Measurements from ENCODE around the gene NUSAP1. TPM values are rescaled to one million over a fixed set of nuclear protein-coding genes. Genes with fewer than 3 reads are reported as not detected.
"Not testable (repeated sequence)": the region's sequence is repeated elsewhere in the genome, so short reads cannot be mapped to it uniquely, and the experiment has no call there.

NUSAP1 gene, protein sequence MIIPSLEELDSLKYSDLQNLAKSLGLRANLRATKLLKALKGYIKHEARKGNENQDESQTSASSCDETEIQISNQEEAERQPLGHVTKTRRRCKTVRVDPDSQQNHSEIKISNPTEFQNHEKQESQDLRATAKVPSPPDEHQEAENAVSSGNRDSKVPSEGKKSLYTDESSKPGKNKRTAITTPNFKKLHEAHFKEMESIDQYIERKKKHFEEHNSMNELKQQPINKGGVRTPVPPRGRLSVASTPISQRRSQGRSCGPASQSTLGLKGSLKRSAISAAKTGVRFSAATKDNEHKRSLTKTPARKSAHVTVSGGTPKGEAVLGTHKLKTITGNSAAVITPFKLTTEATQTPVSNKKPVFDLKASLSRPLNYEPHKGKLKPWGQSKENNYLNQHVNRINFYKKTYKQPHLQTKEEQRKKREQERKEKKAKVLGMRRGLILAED
- total RNA-seq (ENCODE audit: unreplicated experiment) = 16.9 TPM
- long read RNA-seq, partial matches to known transcripts = 0 of 6 reads
- long read RNA-seq, other reads (novel, unspliced or antisense) = 2 of 6 reads

DNA sequence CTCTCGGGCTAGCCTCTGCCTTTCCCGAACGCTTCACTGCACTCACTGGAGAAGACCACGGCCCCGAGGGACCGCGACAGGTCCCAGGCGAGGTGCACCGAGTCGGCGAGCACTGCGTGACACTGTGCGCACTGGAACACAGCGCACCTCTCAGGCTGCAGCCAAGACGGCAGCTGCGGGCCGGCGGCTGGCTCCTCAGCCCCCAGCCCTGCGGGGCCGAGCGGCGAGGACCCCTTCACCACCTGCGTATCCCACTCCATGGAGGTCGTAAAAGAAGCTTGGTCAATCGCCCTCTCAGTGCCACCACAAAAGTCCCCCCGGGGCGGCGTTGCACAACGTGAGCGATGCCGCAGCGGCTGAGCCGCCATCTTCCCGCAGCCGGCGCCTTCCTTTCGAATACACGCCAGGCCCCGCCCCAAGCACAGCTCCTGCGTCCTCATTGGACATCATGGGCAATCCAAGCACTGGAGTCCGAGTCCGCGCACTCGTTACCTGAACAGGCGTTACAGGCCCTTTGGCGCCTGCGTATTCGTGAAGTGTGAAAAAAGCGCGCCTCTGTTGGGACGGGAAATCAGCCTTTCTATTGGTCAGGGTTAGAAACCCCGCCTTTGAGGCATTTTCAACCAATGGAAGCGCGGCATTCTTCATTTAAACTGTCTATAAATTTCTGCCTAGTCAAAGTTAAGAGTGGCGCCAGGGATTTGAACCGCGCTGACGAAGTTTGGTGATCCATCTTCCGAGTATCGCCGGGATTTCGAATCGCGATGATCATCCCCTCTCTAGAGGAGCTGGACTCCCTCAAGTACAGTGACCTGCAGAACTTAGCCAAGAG lies at the start of gene NUSAP1, which contains the start of gene OIP5:
TSS of gene NUSAP1 (plus strand) at position 688 of the 832 bp plus-strand sequence. CDS start at position 765, 77 bp downstream.
TSS of gene OIP5 (minus strand) at position 398 of the 832 bp plus-strand sequence. CDS start at position 368, 30 bp downstream.
- TF ChIP-seq, protein P1, sequence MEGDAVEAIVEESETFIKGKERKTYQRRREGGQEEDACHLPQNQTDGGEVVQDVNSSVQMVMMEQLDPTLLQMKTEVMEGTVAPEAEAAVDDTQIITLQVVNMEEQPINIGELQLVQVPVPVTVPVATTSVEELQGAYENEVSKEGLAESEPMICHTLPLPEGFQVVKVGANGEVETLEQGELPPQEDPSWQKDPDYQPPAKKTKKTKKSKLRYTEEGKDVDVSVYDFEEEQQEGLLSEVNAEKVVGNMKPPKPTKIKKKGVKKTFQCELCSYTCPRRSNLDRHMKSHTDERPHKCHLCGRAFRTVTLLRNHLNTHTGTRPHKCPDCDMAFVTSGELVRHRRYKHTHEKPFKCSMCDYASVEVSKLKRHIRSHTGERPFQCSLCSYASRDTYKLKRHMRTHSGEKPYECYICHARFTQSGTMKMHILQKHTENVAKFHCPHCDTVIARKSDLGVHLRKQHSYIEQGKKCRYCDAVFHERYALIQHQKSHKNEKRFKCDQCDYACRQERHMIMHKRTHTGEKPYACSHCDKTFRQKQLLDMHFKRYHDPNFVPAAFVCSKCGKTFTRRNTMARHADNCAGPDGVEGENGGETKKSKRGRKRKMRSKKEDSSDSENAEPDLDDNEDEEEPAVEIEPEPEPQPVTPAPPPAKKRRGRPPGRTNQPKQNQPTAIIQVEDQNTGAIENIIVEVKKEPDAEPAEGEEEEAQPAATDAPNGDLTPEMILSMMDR (IDR thresholded peaks at IDR 0.05; ENCODE audit: unreplicated experiment) = peak; percentile 65
- Mint-ChIP-seq H3K4me1 (ENCODE audit: unreplicated experiment) (peaks cover 2% of the 10 kb centered on the region), H3K9me3 (ENCODE audit: unreplicated experiment) (no peaks in the 10 kb centered on the region), H3K36me3 (ENCODE audit: low read depth, unreplicated experiment) (no peaks in the 10 kb centered on the region), H3K27ac (ENCODE audit: unreplicated experiment) (peak within 1 kb of the TSS; percentile 78), H3K27me3 (ENCODE audit: unreplicated experiment) (peaks cover 4% of the 10 kb centered on the region), H3K4me3 (ENCODE audit: unreplicated experiment) (peak within 1 kb of the TSS; percentile 100)
- DNase-seq (ENCODE audit: low spot score) = peak; percentile 93

DNA sequence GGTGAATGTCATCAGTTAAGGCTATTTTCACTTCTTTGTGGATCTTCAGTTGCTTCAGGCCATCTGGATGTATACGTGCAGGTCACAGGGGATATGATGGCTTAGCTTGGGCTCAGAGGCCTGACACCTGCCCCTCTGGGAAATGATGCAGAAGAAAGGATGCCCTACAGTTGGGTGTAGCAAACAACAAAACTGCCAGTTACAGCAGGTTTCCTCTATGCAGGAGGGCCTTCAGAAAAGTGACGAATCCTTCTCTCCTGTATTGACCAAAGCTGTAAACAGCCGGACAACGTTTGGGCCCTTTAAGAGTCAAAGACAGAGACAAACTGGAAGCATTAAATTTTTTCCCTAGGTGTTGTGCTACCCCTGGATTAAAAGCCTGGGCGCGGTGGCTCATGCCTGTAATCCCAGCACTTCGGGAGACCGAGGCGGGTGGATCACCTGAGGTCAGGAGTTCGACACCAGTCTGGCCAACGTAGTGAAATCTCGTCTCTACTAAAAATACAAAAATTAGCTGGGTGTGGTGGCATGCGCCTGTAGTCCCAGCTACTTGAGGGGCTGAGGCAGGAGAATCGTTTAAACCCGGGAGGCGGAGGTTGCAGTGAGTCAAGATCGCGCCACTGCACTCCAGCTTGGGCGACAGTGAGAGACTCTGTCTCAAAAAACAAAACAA lies 49.6 kb upstream of the NUSAP1 start:
- H3K27me3 Mint-ChIP-seq (ENCODE audit: unreplicated experiment); H3K9me3 Mint-ChIP-seq (ENCODE audit: unreplicated experiment); DNase-seq (ENCODE audit: low spot score): not testable (repeated sequence)
- Mint-ChIP-seq H3K36me3 (ENCODE audit: low read depth, unreplicated experiment) (peaks cover 40% of the 10 kb centered on the region), H3K27ac (ENCODE audit: unreplicated experiment) (peak overlapping the region; percentile 95), H3K4me1 (ENCODE audit: unreplicated experiment) (peaks cover 26% of the 10 kb centered on the region), H3K4me3 (ENCODE audit: unreplicated experiment) (peak overlapping the region; percentile 100)

DNA sequence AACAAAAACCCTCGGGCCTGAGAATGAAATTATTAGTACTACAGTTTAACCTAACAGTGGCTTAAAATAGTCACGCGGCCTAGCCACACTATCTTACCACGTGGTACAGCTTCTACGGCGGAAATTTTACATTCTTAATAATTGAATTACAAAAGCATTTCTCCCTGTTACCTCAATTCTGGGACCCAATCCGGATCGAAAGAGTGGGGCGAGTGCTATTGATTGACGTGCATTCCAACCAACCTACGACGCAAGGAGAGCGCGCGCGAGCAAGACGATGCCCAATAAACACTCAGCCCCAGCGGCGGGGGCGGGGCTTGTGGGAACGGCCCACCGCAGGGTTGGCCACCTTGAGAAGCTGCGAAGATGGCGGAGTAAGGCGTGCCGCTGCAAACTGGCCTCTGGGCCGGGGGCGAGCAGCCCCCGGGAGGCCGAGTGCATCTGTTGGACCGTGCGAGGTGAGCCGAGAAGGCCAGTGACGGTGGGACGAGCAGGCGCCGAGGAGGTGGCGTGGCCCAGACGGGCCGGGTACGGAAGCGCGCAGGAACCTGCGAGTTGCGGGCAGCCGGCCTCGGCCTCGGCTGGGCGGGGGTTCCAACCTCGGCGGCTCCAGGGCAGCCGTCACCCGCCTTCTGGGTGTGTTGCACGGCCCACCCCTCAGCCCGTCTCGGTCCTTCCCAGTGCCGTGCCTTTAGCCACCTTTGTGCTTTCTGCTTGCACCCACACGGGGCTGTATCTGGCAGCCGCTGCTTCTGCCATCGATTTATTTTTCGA lies 48.8 kb upstream of the NUSAP1 start:
- peak; percentile 98 for DNase-seq (ENCODE audit: low spot score)
- H3K27me3 Mint-ChIP-seq (ENCODE audit: unreplicated experiment) = peaks cover 6% of the 10 kb centered on the region
- H3K36me3 Mint-ChIP-seq (ENCODE audit: low read depth, unreplicated experiment) = peaks cover 39% of the 10 kb centered on the region
- H3K9me3 Mint-ChIP-seq (ENCODE audit: unreplicated experiment) = no peaks in the 10 kb centered on the region
- H3K4me3 Mint-ChIP-seq (ENCODE audit: unreplicated experiment) = peak overlapping the region; percentile 100
- TF ChIP-seq, protein P1 (IDR thresholded peaks at IDR 0.05; ENCODE audit: unreplicated experiment) = no peak
- H3K27ac Mint-ChIP-seq (ENCODE audit: unreplicated experiment) = peak overlapping the region; percentile 95
- peaks cover 26% of the 10 kb centered on the region for H3K4me1 Mint-ChIP-seq (ENCODE audit: unreplicated experiment)

DNA sequence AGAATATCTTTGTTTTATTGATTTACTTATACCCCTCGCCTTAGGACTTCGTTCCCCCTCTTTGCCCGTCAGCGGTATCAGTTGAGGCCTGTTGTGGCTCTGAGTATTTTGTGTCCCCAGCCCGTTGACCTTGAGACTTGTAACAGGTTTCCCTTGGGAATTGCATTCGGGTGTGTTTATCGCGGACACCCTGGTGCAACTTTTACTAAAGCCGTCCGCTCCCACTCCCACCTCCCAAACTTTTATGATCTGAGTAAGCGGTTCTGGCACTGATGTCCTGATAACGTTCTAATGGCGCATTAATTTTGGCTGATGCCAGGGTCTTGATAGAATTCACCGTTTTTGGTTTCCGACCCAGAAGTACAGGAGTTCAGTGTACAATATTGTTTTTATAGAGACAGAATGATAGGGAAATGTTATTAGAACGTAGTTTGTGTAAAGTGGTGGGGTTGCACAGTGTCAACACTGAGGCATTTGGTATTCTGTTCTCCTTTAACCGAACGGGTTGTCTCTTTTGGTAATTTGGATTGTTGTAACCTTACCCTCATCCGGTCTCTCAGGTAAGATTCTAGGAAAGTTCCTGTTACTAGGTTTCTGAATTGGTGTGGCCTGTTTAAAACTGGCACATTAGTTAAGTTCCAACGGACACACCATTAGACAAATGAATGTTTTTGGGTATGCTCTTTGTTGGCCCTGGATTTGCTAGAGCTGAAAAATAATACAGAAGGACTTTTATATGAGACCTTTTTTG lies 48.1 kb upstream of the NUSAP1 start:
- Mint-ChIP-seq H3K4me1 (ENCODE audit: unreplicated experiment) (peaks cover 26% of the 10 kb centered on the region), H3K4me3 (ENCODE audit: unreplicated experiment) (peak overlapping the region; percentile 100), H3K27me3 (ENCODE audit: unreplicated experiment) (peaks cover 6% of the 10 kb centered on the region), H3K36me3 (ENCODE audit: low read depth, unreplicated experiment) (peaks cover 33% of the 10 kb centered on the region), H3K9me3 (ENCODE audit: unreplicated experiment) (no peaks in the 10 kb centered on the region), H3K27ac (ENCODE audit: unreplicated experiment) (peak overlapping the region; percentile 89)
- TF ChIP-seq, protein P1 (IDR thresholded peaks at IDR 0.05; ENCODE audit: unreplicated experiment) = no peak
- DNase-seq (ENCODE audit: low spot score) = no peak
